HG03108 (cell line): ENCODE measurements around the gene WNK2.

Source experiments
- ATAC-seq: cut with Tn5 transposase; IDR thresholded peaks from one replicate; pipeline ENCODE4 v1.9.1; 2021; ENCODE audit warnings: moderate library complexity; ENCODE audit not compliant: unreplicated experiment

The WNK2 gene

GRCh38 chr9:93303258-93303771, 119.4 kb downstream of the WNK2 start:
- ATAC-seq, result no peak

GRCh38 chr9:93303806-93304573, 120.1 kb downstream of the WNK2 start:
- ATAC-seq, result no peak

GRCh38 chr9:93304574-93305496, 120.9 kb downstream of the WNK2 start:
- ATAC-seq, result no peak

- no peak for ATAC-seq
Measured at GRCh38 chr9:93305497-93306020, 121.6 kb downstream of the WNK2 start.

- ATAC-seq, result no peak
Measured at GRCh38 chr9:93306081-93306480, 122.1 kb downstream of the WNK2 start.

GRCh38 chr9:93306579-93307091, 122.7 kb downstream of the WNK2 start:
- ATAC-seq, result no peak

- no peak for ATAC-seq
Measured at GRCh38 chr9:93307468-93308157, 123.7 kb downstream of the WNK2 start.

GRCh38 chr9:93308158-93308602, 124.2 kb downstream of the WNK2 start:
- ATAC-seq, result no peak

GRCh38 chr9:93308676-93309075, 124.7 kb downstream of the WNK2 start:
- ATAC-seq, result no peak

- ATAC-seq, result no peak
Measured at GRCh38 chr9:93309889-93310425, 126.0 kb downstream of the WNK2 start.

GRCh38 chr9:93315118-93315517, 131.2 kb downstream of the WNK2 start:
- ATAC-seq, result no peak

GRCh38 chr9:93315960-93316359, 132.0 kb downstream of the WNK2 start:
- ATAC-seq, result no peak

GRCh38 chr9:93316726-93317494, 133.0 kb downstream of the WNK2 start:
- ATAC-seq, result no peak

GRCh38 chr9:93317495-93318094, 133.7 kb downstream of the WNK2 start:
- ATAC-seq, result no peak

- ATAC-seq, result no peak
Measured at GRCh38 chr9:93318480-93318879, 134.5 kb downstream of the WNK2 start.

GRCh38 chr9:93319301-93319991, 135.5 kb downstream of the WNK2 start:
- no peak for ATAC-seq

- no peak for ATAC-seq
Measured at GRCh38 chr9:93319992-93320500, 136.1 kb downstream of the WNK2 start.

GRCh38 chr9:93320591-93321219, 136.8 kb downstream of the WNK2 start:
- no peak for ATAC-seq
